H9 (cell line): ENCODE data around the gene ENO4. TPM values are rescaled to one million over a fixed set of nuclear protein-coding genes. Genes with fewer than 3 reads are reported as not detected.

Experiments used
- DNase-seq: peaks from one replicate; pipeline ENCODE4 v3.0.0-alpha.2; 2017
- H2AFZ ChIP-seq: one replicate; pipeline ENCODE4 v1.6.1; 2013; ENCODE audit warnings: mild to moderate bottlenecking, low read length, control low read depth, moderate library complexity
- H2AK5ac ChIP-seq: 2 replicates; pipeline ENCODE4 v1.6.1; 2013; ENCODE audit warnings: low read length, control low read depth, mixed read lengths; ENCODE audit not compliant: insufficient read length
- H2BK120ac ChIP-seq: one replicate; pipeline ENCODE4 v1.6.1; 2013; ENCODE audit warnings: low read depth, mild to moderate bottlenecking, low read length, control low read depth, inconsistent platforms; ENCODE audit not compliant: poor library complexity, severe bottlenecking
- H2BK12ac ChIP-seq: 2 replicates; pipeline ENCODE4 v1.6.1; 2013; ENCODE audit warnings: low read length, control low read depth, mixed read lengths, low read depth; ENCODE audit not compliant: insufficient read length
- H2BK15ac ChIP-seq: 2 replicates; pipeline ENCODE4 v1.6.1; 2013; ENCODE audit warnings: low read depth, low read length, control low read depth
- H2BK20ac ChIP-seq: one replicate; pipeline ENCODE4 v1.6.1; 2013; ENCODE audit warnings: low read depth, mild to moderate bottlenecking, low read length, control low read depth, inconsistent platforms; ENCODE audit not compliant: poor library complexity, severe bottlenecking
- H2BK5ac ChIP-seq: 2 replicates; pipeline ENCODE4 v1.6.1; 2013; ENCODE audit warnings: low read length, control low read depth, mixed read lengths; ENCODE audit not compliant: insufficient read length
- H3K14ac ChIP-seq: 2 replicates; pipeline ENCODE4 v1.6.1; 2013; ENCODE audit warnings: low read length, control low read depth; ENCODE audit not compliant: insufficient read depth
- H3K18ac ChIP-seq: 2 replicates; pipeline ENCODE4 v1.6.1; 2013; ENCODE audit warnings: low read depth, mild to moderate bottlenecking, mixed read lengths, low read length, control low read depth; ENCODE audit not compliant: insufficient read length
- H3K23ac ChIP-seq: 2 replicates; pipeline ENCODE4 v1.6.1; 2013; ENCODE audit warnings: low read length, control low read depth, mixed read lengths, low read depth; ENCODE audit not compliant: insufficient read length
- H3K23me2 ChIP-seq: 2 replicates; pipeline ENCODE4 v1.6.1; 2013; ENCODE audit warnings: low read depth, mild to moderate bottlenecking, mixed read lengths, low read length, control low read depth; ENCODE audit not compliant: insufficient read length, poor library complexity, severe bottlenecking
- H3K27ac ChIP-seq: 2 replicates; pipeline ENCODE4 v1.5.1; 2013; ENCODE audit warnings: low read length, control low read depth, mixed read lengths, low read depth; ENCODE audit not compliant: insufficient read length
- H3K27me3 ChIP-seq: 2 replicates; pipeline ENCODE4 v1.6.1; 2013; ENCODE audit warnings: low read length, control low read depth, inconsistent platforms; ENCODE audit not compliant: insufficient read depth
- H3K4ac ChIP-seq: 2 replicates; pipeline ENCODE4 v1.6.1; 2013; ENCODE audit warnings: low read depth, mild to moderate bottlenecking, control low read depth, inconsistent platforms, low read length, moderate library complexity
- H3K4me1 ChIP-seq: 2 replicates; pipeline ENCODE4 v1.6.1; 2013; ENCODE audit warnings: low read length, control low read depth, inconsistent platforms; ENCODE audit not compliant: insufficient read depth
- H3K4me2 ChIP-seq: 2 replicates; pipeline ENCODE4 v1.6.1; 2013; ENCODE audit warnings: low read length, control low read depth, mixed read lengths; ENCODE audit not compliant: insufficient read length, insufficient read depth
- H3K56ac ChIP-seq: 2 replicates; pipeline ENCODE4 v1.6.1; 2013; ENCODE audit warnings: low read depth, mild to moderate bottlenecking, mixed read lengths, low read length, control low read depth; ENCODE audit not compliant: insufficient read length
- H3K79me1 ChIP-seq: 2 replicates; pipeline ENCODE4 v1.6.1; 2013; ENCODE audit warnings: low read depth, mild to moderate bottlenecking, moderate library complexity, low read length, control low read depth, inconsistent platforms; ENCODE audit not compliant: insufficient read depth, poor library complexity, severe bottlenecking
- H3K79me2 ChIP-seq: 2 replicates; pipeline ENCODE4 v1.6.1; 2013; ENCODE audit warnings: low read length, control low read depth, inconsistent platforms; ENCODE audit not compliant: insufficient read depth
- H3K9ac ChIP-seq: 2 replicates; pipeline ENCODE4 v1.6.1; 2013; ENCODE audit warnings: low read length, control low read depth, mixed read lengths; ENCODE audit not compliant: insufficient read length; ENCODE audit errors: extremely low read depth
- H3K9me3 ChIP-seq: one replicate; pipeline ENCODE4 v1.6.1; 2013; ENCODE audit warnings: low read depth, low read length, inconsistent platforms; ENCODE audit not compliant: control insufficient read depth
- H3T11ph ChIP-seq: one replicate; pipeline ENCODE4 v1.6.1; 2013; ENCODE audit warnings: mild to moderate bottlenecking, low read length, control low read depth, inconsistent platforms
- H4K20me1 ChIP-seq: one replicate; pipeline ENCODE4 v1.6.1; 2013; ENCODE audit not compliant: control insufficient read depth, insufficient read length, insufficient read depth
- H4K5ac ChIP-seq: 2 replicates; pipeline ENCODE4 v1.6.1; 2013; ENCODE audit warnings: low read depth, mild to moderate bottlenecking, mixed read lengths, low read length, control low read depth; ENCODE audit not compliant: insufficient read length
- H4K8ac ChIP-seq: replicated peaks from 2 replicates; pipeline ENCODE4 v1.6.1; 2013; ENCODE audit warnings: low read length, control low read depth, mixed read lengths, low read depth; ENCODE audit not compliant: insufficient read length
- H4K91ac ChIP-seq: 2 replicates; pipeline ENCODE4 v1.6.1; 2013; ENCODE audit warnings: low read depth, mild to moderate bottlenecking, moderate library complexity, mixed read lengths, low read length, control low read depth; ENCODE audit not compliant: insufficient read length
- H3K27ac Mint-ChIP-seq, 3 experiments: 2 replicates in 2 of 3; 3 replicates in 1 of 3; pipeline ENCODE4 v1.8.0; 2020 to 2021; ENCODE audit warnings: mixed read lengths in 3 of 3, mild to moderate bottlenecking in 1 of 3, moderate library complexity in 1 of 3
- H3K27me3 Mint-ChIP-seq: 2 replicates; pipeline ENCODE4 v1.8.0; 2021; ENCODE audit warnings: low read depth, mild to moderate bottlenecking, moderate library complexity, mixed read lengths
- H3K36me3 Mint-ChIP-seq, 3 experiments: 2 replicates in 2 of 3; 3 replicates in 1 of 3; pipeline ENCODE4 v1.8.0; 2020 to 2021; ENCODE audit warnings: low read depth in 3 of 3, mixed read lengths in 3 of 3; ENCODE audit not compliant: insufficient read depth in 1 of 3
- H3K4me1 Mint-ChIP-seq, 2 experiments: 2 replicates each; pipeline ENCODE4 v1.8.0; 2020; ENCODE audit warnings: mixed read lengths in 2 of 2
- H3K4me3 Mint-ChIP-seq, 2 experiments: 2 replicates in 1 of 2; 3 replicates in 1 of 2; pipeline ENCODE4 v1.8.0; 2020 to 2021; ENCODE audit warnings: mild to moderate bottlenecking in 2 of 2, mixed read lengths in 2 of 2, moderate library complexity in 1 of 2
- H3K9me3 Mint-ChIP-seq, 2 experiments: 2 replicates in 1 of 2; 3 replicates in 1 of 2; pipeline ENCODE4 v1.8.0; 2020; ENCODE audit warnings: mild to moderate bottlenecking in 2 of 2, mixed read lengths in 2 of 2, moderate library complexity in 1 of 2
- CTCF ChIP-seq: fragments of 200-600 bp; sonication (generic); conservative IDR thresholded peaks from 3 replicates; pipeline ENCODE4 v1.8.0; 2021; ENCODE audit warnings: antibody characterized with exemption, mild to moderate bottlenecking
- WGBS: extraction: QIAGEN DNeasy Blood & Tissue Kit; methylation state at CpG from one replicate; pipeline ENCODE4 v1.1.7; 2013; ENCODE audit warnings: missing lambda C conversion rate, low lambda C conversion rate, mixed read lengths; ENCODE audit not compliant: insufficient read length; ENCODE audit errors: extremely low coverage; 5-methylcytosine and 5-hydroxymethylcytosine counted together
- total RNA-seq: library from RNA; stranded (reverse); gene quantifications from 2 replicates; pipeline ENCODE4 v1.2.1, GENCODE V29; 2021

Gene ENO4
- total RNA-seq, 1 experiment from 2014 or later, result 0.26 TPM

- Histone ChIP-seq H4K91ac (no peak overlapping the region), H3T11ph (no peak overlapping the region), H4K5ac (no peak overlapping the region), H3K27ac (no peak overlapping the region), H3K56ac (no peak overlapping the region), H2BK15ac (no peak overlapping the region), H2AK5ac (no peak overlapping the region), H3K18ac (no peak overlapping the region), H3K27me3 (no peaks in the 10 kb centered on the region; the same call in 1 of the 2 replicates), H2BK120ac (no peak overlapping the region), H3K9me3 (no peaks in the 10 kb centered on the region), H2BK20ac (no peak overlapping the region), H2BK12ac (no peak overlapping the region), H4K20me1 (no peaks in the 10 kb centered on the region), H3K79me1 (no peaks in the 10 kb centered on the region), H3K4me2 (no peak overlapping the region), H3K4ac (no peak overlapping the region), H4K8ac (no peak overlapping the region), H3K14ac (no peak overlapping the region), H3K4me1 (peaks cover 13% of the 10 kb centered on the region), H2BK5ac (no peak overlapping the region), H3K79me2 (no peaks in the 10 kb centered on the region), H3K23me2 (no peaks in the 10 kb centered on the region), H2AFZ (no peak overlapping the region), H3K9ac (no peak overlapping the region), H3K23ac (no peak overlapping the region)
- Mint-ChIP-seq H3K27ac (no peak overlapping the region), H3K36me3 (no peaks in the 10 kb centered on the region; a peak in 1 of 7 replicates), H3K4me1 (peaks cover 37 to 38% of the 10 kb centered on the region in 2 experiments), H3K9me3 (peaks cover 0 to 2% of the 10 kb centered on the region in 2 experiments; a peak in 1 of 5 replicates), H3K4me3 (no peak overlapping the region), H3K27me3 (peaks cover 83% of the 10 kb centered on the region)
- no CpG with 5 or more reads among the region's 22 CpGs for WGBS
- TF ChIP-seq CTCF, result no peak
- no peak for DNase-seq
Observed at GRCh38 chr10:116803451-116804249, 45.6 kb upstream of the ENO4 start.
